Kidney epithelial cell (primary cell): Measurements from ENCODE around the gene SPACA4. TPM values are rescaled to one million over a fixed set of nuclear protein-coding genes. Genes with fewer than 3 reads are reported as not detected.

ENCODE experiments used
- DNase-seq: peaks from one replicate; pipeline ENCODE4 v3.0.0-alpha.2; 2010; ENCODE audit warnings: low read depth
- H3K27me3 ChIP-seq: 2 replicates; pipeline ENCODE4 v1.6.0; 2011; ENCODE audit warnings: low read length; ENCODE audit not compliant: control insufficient read depth, insufficient read depth
- H3K36me3 ChIP-seq: 2 replicates; pipeline ENCODE4 v1.5.1; 2011; ENCODE audit warnings: low read length; ENCODE audit not compliant: control insufficient read depth, insufficient read depth
- H3K4me3 ChIP-seq: 2 replicates; pipeline ENCODE4 v1.5.1; 2011; ENCODE audit warnings: low read depth, mild to moderate bottlenecking, control low read depth, low read length
- total RNA-seq: library from RNA; depleted of rRNA; stranded (reverse); fragments of >200 nt; gene quantifications from 2 replicates; pipeline ENCODE4 v1.2.3, GENCODE V29; 2015
- TF ChIP-seq, protein P1 (sequence below): IDR thresholded peaks from 2 replicates; pipeline ENCODE4 v1.5.1; 2011; ENCODE audit warnings: mild to moderate bottlenecking, moderate library complexity, low read length, control low read depth, inconsistent platforms; ENCODE audit not compliant: insufficient read depth, poor library complexity, severe bottlenecking

The SPACA4 gene
- total RNA-seq, 1 donor from 2014 or later = not detected

DNA sequence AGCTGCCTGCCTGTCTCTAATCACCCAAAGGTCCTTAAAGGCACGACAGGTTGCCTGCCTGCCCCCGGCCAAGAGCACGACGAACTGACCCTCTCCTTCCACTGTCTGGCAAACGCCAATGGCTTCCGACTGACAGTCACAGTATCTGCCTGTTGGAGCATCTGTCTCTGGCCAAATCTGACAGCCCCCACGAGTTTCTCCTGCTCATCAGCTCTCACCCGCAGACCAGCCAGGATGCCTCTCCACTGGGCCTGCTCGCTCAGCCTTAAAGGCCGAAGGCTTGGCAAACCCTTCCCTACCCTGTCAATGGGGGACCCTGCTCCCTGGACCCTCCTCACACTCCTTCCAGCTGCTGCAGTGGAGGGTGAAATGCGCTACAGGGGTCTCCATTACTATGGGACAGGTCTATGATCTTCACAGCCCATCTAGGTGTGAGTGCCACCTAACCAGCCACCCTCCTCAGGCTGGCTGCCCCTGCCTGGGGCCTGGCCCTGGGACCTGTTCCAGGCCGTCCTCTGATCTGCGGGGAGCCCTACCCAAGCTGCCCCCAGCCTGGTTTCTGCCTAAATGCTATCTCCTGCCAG lies 7.4 kb downstream of the SPACA4 start:
- peaks cover 5% of the 10 kb centered on the region for H3K36me3 ChIP-seq
- no peak for DNase-seq
- H3K27me3 ChIP-seq = no peaks in the 10 kb centered on the region
- H3K4me3 ChIP-seq = no peak overlapping the region
- TF ChIP-seq, protein P1, sequence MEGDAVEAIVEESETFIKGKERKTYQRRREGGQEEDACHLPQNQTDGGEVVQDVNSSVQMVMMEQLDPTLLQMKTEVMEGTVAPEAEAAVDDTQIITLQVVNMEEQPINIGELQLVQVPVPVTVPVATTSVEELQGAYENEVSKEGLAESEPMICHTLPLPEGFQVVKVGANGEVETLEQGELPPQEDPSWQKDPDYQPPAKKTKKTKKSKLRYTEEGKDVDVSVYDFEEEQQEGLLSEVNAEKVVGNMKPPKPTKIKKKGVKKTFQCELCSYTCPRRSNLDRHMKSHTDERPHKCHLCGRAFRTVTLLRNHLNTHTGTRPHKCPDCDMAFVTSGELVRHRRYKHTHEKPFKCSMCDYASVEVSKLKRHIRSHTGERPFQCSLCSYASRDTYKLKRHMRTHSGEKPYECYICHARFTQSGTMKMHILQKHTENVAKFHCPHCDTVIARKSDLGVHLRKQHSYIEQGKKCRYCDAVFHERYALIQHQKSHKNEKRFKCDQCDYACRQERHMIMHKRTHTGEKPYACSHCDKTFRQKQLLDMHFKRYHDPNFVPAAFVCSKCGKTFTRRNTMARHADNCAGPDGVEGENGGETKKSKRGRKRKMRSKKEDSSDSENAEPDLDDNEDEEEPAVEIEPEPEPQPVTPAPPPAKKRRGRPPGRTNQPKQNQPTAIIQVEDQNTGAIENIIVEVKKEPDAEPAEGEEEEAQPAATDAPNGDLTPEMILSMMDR = no peak

DNA sequence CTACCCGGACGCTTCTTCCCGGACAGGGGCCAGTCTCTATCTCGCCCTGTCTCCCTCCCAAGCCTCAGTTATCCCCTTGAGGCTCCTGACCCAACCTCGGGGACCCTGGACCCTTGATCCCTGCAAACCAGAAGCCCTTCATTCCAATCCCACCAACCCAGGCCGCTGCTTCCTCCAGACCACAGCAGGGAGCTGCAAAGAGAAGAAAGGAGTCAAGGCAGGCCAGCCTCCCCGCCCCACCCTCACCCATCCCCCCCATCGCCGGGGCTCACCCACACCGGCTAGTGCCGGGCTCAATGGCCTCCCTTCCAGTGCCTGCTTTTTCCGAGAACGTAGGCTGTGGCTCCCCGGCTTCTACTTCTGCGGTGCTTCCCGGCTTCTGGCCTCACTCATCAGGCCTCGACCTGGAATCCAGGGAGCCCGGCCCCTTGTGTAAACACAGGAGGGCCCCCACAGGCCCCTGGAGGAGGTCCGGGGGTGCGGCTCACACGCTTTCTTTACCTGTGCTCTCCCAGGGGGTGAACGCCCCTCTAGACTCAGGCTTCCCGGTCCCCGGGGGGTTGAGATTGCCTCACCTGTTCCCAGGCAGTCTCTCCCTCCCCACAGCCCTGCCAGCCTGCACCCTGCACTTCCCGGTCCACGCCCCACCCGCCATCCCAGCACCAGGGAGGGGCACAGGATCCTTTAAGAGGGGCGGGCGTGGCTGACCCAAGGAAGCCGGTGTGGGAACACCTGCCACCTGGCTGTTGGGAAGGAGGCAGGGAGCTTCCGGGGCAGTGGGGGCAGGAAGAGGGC lies 8.1 kb downstream of the SPACA4 start, which contains the start of gene FAM83E:
TSS of gene FAM83E (minus strand) at position 641 of the 795 bp plus-strand sequence. CDS start 1,704 bp downstream, outside the sequence.
- H3K4me3 ChIP-seq = no peak within 1 kb of the TSS
- no peak for DNase-seq

DNA sequence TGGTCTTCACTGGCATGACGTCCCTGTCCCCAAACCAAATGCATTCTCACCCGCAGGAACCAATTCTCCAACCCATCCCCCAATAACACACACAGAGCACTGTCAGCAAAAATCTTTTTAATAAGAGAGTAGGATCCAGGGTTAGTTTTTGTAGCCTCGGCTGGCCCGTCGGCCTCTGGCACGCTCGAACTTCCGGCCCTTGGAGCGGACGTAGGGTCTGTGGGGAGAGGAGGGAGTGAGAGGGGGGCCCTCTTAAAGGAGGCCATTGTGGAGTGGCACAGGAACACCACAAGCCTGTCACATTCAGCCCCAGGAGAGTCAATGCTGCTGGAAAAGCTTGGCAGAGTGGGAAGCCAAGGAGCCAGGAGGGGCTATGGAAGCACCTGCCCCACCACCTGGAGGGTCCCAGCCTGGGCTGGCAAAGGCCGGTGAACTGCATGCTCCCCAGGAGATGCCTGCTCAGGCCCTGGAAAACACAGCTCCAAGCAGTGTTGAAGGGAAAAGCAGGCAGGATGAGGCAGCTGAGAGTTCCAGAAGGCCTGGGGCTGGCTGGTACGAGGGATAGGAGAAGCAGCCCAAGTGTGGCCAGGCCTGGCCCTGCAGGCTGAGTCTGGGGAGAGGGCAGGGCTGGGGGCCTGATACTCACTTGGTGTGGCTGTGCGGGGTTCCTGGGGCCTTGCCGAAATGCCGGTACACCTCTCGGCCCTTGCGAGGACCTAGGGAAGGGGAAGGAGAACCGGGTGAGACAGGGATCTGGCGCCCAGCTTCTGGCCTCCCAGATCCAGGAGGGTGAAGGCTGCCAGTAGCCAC lies 8.9 kb downstream of the SPACA4 start:
- Histone ChIP-seq H3K36me3 (peaks cover 5% of the 10 kb centered on the region), H3K4me3 (no peak overlapping the region), H3K27me3 (no peaks in the 10 kb centered on the region)
- TF ChIP-seq, protein P1 = no peak
- DNase-seq = no peak

More for the DNA sequence above, 8.1 kb downstream of the SPACA4 start, which contains the start of gene FAM83E:
- TF ChIP-seq, protein P1 = no peak
- no peaks in the 10 kb centered on the region for H3K27me3 ChIP-seq
- H3K36me3 ChIP-seq = peaks cover 5% of the 10 kb centered on the region

DNA sequence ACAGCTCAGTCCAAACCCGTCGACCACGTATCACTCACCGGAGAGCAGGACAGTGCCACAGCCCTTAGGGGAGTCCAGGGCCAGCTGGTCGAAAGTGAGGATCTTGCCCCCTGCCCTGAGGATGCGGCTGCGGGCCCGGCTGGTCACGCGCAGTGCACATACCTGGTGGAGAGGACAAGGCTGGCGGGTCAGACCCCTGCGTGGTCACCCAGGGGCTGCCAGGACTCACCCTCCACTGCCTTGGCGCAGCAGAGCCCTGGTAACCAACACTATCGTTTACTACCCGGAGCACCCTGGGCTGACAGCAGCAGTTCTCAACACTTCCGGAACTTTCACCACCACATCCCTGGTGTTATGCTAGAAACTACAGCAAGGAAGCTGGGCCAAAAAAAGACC lies 9.5 kb downstream of the SPACA4 start:
- no peaks in the 10 kb centered on the region for H3K27me3 ChIP-seq
- H3K36me3 ChIP-seq = peaks cover 5% of the 10 kb centered on the region
- no peak for DNase-seq
- TF ChIP-seq, protein P1 = no peak
- no peak overlapping the region for H3K4me3 ChIP-seq

DNA sequence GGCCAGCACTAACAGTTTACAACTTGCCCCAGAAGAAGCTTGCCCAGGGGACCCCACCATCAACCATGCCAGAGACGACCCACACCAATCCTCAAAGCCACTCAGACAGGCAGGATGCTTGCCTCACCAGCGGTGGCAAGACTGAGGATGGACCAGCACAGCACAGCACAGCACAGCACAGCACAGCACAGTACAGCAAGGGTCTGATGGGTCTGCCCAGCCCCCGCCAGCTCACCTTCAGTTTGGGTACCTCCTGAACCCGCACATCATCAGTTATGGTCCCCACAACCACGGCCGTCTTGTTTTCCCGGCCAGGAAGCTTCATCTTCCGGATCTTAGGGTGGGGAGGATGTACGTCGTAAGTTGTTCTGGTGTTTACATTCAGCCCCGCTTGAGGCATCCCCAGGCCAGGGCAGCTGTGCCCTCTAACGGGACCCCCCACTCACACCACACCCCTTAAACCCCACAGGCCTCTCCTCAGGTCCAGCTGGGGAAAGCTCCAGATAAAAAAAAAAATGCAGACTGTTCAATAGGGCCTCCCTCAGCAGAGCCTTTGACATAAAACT lies 10.0 kb downstream of the SPACA4 start:
- no peak overlapping the region for H3K4me3 ChIP-seq
- no peak for DNase-seq
- TF ChIP-seq, protein P1 = no peak
- H3K27me3 ChIP-seq = no peaks in the 10 kb centered on the region
- peaks cover 5% of the 10 kb centered on the region for H3K36me3 ChIP-seq
